VCaP (cell line): ENCODE data around the gene GPC1.
A peak's percentile ranks its signal among the peaks of the same experiment; 100 is the strongest.

ENCODE experiments used
- H3K27ac ChIP-seq: fragments of 450-650 bp; 2 replicates; pipeline ENCODE4 v1.5.1; 2017
- TF ChIP-seq, protein P1 (sequence below): fragments of 450-650 bp; conservative IDR thresholded peaks from 2 replicates; pipeline ENCODE4 v1.5.1; 2017; ENCODE audit warnings: mild to moderate bottlenecking, moderate library complexity

GPC1 gene

GRCh38 chr2:240460781-240461431 lies 25.4 kb downstream of the GPC1 start:
- no peak overlapping the region for H3K27ac ChIP-seq
- TF ChIP-seq, protein P1, sequence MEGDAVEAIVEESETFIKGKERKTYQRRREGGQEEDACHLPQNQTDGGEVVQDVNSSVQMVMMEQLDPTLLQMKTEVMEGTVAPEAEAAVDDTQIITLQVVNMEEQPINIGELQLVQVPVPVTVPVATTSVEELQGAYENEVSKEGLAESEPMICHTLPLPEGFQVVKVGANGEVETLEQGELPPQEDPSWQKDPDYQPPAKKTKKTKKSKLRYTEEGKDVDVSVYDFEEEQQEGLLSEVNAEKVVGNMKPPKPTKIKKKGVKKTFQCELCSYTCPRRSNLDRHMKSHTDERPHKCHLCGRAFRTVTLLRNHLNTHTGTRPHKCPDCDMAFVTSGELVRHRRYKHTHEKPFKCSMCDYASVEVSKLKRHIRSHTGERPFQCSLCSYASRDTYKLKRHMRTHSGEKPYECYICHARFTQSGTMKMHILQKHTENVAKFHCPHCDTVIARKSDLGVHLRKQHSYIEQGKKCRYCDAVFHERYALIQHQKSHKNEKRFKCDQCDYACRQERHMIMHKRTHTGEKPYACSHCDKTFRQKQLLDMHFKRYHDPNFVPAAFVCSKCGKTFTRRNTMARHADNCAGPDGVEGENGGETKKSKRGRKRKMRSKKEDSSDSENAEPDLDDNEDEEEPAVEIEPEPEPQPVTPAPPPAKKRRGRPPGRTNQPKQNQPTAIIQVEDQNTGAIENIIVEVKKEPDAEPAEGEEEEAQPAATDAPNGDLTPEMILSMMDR: 0 out of 2 replicates have a peak, but pooled peaks have one; percentile 19

- TF ChIP-seq, protein P1: no peak
- no peak overlapping the region for H3K27ac ChIP-seq
Observed at GRCh38 chr2:240461471-240462072, 26.1 kb downstream of the GPC1 start.

DNA sequence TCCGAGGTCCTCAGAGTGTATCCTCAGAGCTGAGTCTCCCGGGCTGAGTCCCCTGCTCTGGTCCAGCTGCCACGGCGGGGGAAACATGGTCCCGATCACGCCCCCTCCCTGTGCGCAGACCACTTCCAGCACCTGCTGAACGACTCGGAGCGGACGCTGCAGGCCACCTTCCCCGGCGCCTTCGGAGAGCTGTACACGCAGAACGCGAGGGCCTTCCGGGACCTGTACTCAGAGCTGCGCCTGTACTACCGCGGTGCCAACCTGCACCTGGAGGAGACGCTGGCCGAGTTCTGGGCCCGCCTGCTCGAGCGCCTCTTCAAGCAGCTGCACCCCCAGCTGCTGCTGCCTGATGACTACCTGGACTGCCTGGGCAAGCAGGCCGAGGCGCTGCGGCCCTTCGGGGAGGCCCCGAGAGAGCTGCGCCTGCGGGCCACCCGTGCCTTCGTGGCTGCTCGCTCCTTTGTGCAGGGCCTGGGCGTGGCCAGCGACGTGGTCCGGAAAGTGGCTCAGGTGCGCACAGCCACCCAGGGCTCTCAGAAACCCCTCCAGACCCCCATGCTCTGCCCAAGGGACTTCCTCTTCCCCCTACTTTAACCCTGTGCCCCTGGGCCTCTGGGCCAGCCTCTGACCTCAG lies 26.7 kb downstream of the GPC1 start:
- TF ChIP-seq, protein P1: no peak
- H3K27ac ChIP-seq: no peak overlapping the region

DNA sequence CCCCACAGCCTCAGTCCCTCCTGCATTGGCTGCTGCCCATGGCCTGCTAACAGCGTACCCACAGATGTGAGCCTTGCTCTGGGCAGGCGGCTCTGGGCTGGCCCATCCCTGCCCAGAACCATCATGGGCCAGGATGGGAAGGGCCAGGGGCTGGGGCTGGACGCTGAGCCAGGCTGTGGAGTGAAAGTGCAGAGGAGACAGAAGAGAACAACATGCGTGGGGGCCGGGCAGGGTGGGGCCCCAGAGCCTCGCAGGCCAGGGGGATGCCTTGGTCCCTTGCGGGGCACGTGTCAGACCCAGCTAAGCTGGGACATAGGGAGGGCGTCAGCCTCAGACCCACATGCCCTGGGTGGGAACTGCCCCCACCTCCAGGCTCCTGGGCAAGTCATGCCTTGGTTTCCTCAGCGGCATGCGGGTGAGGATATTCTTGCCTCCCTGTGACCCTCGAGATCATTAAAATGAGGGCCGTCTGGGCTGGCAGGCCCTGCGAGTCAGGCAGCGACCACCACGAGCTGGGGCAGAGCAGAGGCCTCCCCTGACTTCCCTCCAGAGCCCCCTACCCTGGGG lies 27.3 kb downstream of the GPC1 start:
- TF ChIP-seq, protein P1: no peak
- no peak overlapping the region for H3K27ac ChIP-seq

DNA sequence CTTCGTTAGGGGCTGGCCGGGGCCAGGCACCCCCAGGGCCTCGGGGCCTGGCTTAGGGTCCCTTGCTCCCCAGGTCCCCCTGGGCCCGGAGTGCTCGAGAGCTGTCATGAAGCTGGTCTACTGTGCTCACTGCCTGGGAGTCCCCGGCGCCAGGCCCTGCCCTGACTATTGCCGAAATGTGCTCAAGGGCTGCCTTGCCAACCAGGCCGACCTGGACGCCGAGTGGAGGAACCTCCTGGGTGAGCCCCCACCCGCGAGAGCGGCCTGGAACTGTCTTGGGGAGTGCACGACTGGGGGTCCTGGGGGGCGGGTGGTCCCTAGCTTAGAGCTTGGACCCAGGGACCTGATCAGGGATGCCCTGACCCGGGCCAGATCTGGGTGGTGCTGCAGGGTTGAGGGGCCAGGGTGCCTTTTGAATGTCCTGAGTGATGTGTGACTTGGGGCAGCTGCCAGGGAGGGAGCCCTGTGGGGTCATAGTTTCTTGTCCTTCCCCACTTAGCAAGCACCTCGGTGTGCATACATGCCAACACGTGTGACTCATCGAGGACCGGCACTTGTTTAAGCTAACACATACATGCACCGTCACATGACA lies 27.9 kb downstream of the GPC1 start:
- TF ChIP-seq, protein P1: no peak

DNA sequence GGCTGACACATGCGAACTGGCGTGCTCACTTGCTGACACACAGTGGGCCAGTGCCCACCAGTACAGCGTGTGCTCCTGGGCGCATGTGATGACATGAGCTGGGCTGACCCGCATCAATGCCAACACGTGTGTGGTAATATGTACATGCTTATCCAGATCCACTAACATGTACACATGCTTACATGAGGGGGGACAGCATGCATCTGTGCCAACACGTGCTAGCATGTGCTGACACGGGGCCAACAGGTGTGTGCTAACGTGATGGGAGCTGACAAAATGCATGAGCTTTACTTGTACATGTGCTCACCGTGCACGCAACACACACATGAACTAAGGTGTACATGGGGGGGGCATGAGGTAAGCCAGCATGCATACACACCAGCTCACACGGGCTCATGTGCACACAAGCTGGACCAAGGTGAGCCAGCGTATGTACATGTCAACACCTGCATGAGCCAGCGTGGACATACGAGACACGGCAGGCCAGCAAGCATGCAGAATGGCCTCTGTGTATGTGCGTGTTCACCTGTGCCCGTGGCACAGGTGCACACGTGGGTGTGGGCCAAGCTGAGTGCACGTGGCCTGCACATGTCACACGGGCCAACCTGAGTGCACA lies 28.5 kb downstream of the GPC1 start:
- H3K27ac ChIP-seq: no peak overlapping the region
- TF ChIP-seq, protein P1: no peak

More for the DNA sequence above, 27.9 kb downstream of the GPC1 start:
- no peak overlapping the region for H3K27ac ChIP-seq
